NB4 (cell line): ENCODE results near the gene HDAC4.
"Not testable (repeated sequence)": the region's sequence is repeated elsewhere in the genome, so short reads cannot be mapped to it uniquely, and the experiment has no call there.

Experiments
- CTCF ChIP-seq: IDR thresholded peaks from one replicate; pipeline ENCODE4 v1.5.1; 2012; ENCODE audit warnings: low read depth, low read length
- MAX ChIP-seq: IDR thresholded peaks from 2 replicates; pipeline ENCODE4 v1.6.1; 2011; ENCODE audit warnings: low read depth, low read length
- MYC ChIP-seq: IDR thresholded peaks from 2 replicates; pipeline ENCODE4 v1.6.1; 2011; ENCODE audit warnings: low read depth, low read length
- POLR2A ChIP-seq: IDR thresholded peaks from 2 replicates; pipeline ENCODE4 v1.6.1; 2011; ENCODE audit warnings: mild to moderate bottlenecking; ENCODE audit not compliant: insufficient read length; ENCODE audit errors: extremely low read depth

GRCh38 chr2:239449468-239449867 lies 48.6 kb upstream of the HDAC4 start:
- not testable (repeated sequence) for TF ChIP-seq CTCF, POLR2A, MAX, MYC
